A673 (cell line): ENCODE results near the gene CDK13.

Source experiments
- EZH2 ChIP-seq: fragments of 200-600 bp; sonication (generic); IDR thresholded peaks from 2 replicates; pipeline ENCODE4 v1.6.1; 2017; ENCODE audit warnings: borderline replicate concordance, low read depth, mild to moderate bottlenecking, mixed read lengths, antibody characterized with exemption, low read length; ENCODE audit not compliant: poor library complexity, severe bottlenecking
- TF ChIP-seq, protein P1 (sequence below): fragments of 300-800, 200-600 bp; sonication (generic); conservative IDR thresholded peaks from 2 replicates; pipeline ENCODE4 v1.5.1; 2017; ENCODE audit warnings: low read depth, mild to moderate bottlenecking, antibody characterized with exemption, low read length, moderate library complexity, mixed read lengths

GRCh38 chr7:40073239-40073638 is 123.2 kb downstream of the CDK13 start:
- no peak for TF ChIP-seq EZH2
- TF ChIP-seq, protein P1, sequence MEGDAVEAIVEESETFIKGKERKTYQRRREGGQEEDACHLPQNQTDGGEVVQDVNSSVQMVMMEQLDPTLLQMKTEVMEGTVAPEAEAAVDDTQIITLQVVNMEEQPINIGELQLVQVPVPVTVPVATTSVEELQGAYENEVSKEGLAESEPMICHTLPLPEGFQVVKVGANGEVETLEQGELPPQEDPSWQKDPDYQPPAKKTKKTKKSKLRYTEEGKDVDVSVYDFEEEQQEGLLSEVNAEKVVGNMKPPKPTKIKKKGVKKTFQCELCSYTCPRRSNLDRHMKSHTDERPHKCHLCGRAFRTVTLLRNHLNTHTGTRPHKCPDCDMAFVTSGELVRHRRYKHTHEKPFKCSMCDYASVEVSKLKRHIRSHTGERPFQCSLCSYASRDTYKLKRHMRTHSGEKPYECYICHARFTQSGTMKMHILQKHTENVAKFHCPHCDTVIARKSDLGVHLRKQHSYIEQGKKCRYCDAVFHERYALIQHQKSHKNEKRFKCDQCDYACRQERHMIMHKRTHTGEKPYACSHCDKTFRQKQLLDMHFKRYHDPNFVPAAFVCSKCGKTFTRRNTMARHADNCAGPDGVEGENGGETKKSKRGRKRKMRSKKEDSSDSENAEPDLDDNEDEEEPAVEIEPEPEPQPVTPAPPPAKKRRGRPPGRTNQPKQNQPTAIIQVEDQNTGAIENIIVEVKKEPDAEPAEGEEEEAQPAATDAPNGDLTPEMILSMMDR, result no peak
